PC-3 (cell line): ENCODE measurements around the gene PLPPR4.

Experiments used
- EZH2 ChIP-seq: fragments of 300-600 bp; sonication (generic); IDR thresholded peaks from one replicate; pipeline ENCODE4 v1.6.1; 2017; ENCODE audit warnings: antibody characterized with exemption, mild to moderate bottlenecking, low read length; ENCODE audit not compliant: unreplicated experiment
- EZH2phosphoT487 ChIP-seq: fragments of 300-600 bp; sonication (generic); IDR thresholded peaks from 2 replicates; pipeline ENCODE4 v1.6.1; 2018; ENCODE audit warnings: mild to moderate bottlenecking, antibody characterized with exemption, low read length, borderline replicate concordance
- TF ChIP-seq, protein P1 (sequence below): fragments of 300-600 bp; sonication (generic); conservative IDR thresholded peaks from 2 replicates; pipeline ENCODE4 v1.5.1; 2017; ENCODE audit warnings: antibody characterized with exemption, low read depth, mild to moderate bottlenecking, low read length

DNA sequence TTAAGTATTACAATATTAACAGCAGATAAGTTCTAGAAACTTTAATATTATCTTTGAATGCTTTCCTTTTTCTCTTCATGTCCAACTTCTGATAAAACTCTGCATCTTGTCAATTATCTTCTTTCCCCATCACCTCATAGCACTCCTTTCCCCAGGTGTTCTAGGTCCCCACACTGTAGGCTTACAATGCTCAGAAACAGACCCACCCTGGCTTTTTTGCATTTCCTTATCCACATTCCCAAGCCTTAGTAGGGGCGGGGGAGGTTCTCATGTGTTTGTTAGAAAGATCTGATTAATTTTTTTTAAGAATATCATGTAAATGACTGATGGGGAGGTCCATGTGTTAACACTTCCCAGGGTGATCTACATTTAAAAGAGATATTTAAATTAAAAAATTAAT is 63.9 kb downstream of the PLPPR4 start:
- TF ChIP-seq EZH2phosphoT487 (no peak), EZH2 (no peak)
- TF ChIP-seq, protein P1, sequence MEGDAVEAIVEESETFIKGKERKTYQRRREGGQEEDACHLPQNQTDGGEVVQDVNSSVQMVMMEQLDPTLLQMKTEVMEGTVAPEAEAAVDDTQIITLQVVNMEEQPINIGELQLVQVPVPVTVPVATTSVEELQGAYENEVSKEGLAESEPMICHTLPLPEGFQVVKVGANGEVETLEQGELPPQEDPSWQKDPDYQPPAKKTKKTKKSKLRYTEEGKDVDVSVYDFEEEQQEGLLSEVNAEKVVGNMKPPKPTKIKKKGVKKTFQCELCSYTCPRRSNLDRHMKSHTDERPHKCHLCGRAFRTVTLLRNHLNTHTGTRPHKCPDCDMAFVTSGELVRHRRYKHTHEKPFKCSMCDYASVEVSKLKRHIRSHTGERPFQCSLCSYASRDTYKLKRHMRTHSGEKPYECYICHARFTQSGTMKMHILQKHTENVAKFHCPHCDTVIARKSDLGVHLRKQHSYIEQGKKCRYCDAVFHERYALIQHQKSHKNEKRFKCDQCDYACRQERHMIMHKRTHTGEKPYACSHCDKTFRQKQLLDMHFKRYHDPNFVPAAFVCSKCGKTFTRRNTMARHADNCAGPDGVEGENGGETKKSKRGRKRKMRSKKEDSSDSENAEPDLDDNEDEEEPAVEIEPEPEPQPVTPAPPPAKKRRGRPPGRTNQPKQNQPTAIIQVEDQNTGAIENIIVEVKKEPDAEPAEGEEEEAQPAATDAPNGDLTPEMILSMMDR = no peak
